DMS53 (cell line): ENCODE results near the gene CALM1.

Experiments used
- DNase-seq: peaks from one replicate; lab custom pipeline; 2025; lab: John Stamatoyannopoulos, UW

CALM1 gene

DNA sequence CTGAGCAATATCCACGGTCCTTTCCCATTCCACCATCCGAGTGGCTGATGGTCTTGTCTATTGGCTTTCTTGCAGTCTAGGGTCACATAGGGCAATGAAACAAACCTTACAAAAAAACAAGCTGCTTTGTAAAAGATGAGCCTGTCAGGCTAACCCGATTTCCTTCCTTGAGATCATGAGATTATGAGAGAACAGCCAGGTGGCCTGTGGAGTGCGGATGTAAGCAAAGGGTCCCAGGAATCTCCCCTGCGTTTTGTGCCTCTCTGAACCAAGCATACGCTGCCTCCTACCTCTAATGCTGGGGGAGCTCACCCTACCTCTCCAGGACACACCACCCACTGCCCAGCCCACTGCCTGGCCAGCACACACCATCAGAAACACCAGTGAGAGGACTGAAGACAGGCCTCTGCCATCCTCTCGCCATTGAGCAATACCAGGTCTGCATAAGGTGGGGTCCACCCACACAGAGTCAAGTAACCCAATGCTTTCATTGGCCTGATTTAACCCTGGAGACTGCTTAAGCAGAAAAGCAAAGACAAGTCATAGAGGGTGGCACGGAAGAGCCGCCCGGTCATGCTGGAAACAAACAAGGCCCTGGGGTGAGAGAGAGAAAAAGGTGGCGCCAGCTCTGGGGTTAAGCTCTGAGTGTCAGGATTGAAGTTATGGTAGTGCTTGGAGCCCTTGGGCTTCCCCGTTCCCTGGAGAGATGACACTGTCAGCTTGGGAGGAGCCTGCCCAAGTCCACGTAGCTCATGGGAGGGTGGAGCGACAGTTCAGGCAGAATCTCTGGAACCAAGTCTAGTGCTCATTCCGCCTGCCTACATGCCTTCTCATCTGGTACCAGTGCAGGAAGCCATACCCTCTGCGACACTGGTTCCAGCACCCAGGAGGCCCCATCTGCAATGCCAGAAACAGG is 46.6 kb downstream of the CALM1 start:
- DNase-seq: no peak

DNA sequence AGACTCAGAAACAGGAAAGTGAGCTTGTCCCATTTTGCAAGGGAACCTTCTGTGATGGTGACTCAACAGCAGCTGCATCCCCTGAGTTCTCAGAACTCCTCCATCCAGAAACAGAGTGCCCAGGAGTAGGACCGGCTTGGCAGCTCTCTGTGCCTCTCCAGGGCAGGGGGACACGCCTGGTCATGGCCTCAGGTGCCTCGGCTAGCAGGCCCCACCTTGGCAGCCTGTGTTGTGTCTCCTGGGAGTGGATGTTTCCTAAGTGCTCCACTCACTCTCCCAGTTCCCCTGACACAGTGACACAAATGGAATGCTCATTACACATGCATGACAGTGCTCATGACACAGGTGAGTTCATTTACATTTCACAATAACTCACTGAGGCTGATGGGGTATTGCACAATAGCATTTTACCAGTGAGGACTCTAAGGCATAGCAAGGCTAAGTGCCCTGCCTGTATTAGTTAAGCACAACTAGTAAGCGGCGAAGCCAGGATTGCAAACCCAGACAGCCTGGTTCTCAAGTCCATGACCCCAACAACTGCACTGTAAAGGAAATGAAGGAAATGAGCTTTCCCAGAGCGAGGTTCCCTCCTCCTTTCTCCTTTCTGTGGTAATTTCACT is 47.4 kb downstream of the CALM1 start:
- DNase-seq: peak; percentile 32

DNA sequence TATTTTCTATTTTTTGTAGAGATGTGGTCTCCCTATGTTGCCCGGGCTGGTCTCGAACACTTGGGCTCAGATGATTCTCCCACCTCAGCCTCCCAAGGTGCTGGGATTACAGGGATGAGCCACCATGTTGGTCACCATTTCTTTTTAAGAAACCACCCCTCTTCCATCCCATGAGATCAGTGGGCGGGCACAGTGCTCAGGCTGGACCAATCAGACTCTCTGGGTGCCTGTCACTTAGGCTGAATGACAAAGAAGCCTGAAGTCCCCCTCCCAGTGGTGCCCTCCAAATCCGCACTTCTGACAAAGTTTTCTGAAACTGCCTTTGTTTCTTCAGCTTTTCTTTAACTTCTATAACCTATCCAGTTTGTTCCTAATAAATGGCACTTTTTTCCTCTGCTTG is 48.2 kb downstream of the CALM1 start:
- no peak for DNase-seq

DNA sequence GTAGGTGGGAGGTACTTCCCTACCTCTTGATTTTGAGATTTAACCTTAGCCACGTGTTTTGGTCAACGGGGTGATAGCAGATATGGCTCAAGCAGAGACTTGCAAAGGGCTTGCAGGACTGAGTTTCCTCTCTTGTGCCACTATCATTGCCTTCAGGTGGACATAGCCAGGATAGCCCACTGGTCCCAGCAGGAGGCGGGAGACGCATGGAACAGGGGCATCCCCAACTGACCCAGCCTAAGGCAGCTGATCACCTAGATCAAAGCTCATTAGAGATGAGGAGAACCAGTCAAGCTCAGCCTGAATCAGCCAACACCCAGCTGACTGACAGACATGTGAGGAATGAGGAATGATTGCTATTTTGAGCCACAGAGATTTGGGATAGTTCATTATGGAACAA is 49.6 kb downstream of the CALM1 start:
- no peak for DNase-seq

DNA sequence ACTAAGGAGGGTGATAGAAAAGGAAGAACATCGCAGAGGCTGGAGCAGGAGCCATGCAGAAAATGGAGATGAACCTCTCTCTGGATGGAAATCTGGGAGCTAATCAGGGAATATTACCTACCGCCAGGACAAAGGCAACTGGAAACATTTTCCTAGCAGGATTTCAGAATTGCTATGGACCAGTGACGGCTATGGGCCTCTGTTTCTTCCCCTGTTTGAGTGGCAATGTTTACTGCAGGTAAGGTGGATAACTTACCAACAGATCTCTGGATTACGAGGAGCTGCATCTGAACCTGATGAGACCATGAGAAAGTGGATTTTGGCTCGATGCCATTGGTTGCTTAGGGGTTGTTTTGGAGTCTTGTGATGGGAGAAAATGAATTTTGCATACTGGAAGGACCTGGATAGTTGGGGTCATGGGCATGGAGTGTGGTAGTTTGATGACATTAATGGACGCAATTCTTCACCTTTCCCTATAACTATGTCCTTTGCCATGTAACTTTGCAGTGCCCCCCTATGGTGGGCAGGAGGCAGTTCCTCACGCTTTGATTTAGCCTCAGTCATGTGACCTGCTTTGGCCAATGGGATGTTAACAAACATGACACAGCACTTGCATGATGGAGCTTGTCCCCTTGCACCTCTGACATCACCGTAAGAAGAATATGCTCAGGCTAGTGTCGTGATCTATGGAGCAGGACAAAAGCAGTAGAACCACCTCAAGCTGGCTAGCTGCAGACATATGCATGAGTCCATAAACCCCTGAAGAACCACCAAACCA is 51.1 kb downstream of the CALM1 start:
- peak; percentile 13 for DNase-seq

DNA sequence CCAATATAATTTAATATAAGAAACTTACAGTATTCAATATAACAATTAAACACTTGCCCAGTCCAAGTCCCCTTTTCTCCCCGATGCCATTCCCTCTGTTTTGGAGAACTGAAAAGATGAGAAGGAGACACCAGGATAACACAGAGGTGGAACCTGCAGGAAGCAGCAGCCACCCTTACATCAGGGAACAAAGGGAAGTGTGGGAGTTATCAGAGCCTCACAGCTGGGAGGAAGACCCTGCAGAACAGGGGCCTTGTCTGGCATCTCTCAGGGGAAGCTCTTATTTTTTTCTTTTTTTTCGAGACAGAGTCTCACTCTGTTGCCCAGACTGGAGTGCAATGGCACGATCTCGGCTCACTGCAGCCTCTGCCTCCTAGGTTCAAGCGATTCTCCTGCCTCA is 52.6 kb downstream of the CALM1 start:
- DNase-seq: no peak

DNA sequence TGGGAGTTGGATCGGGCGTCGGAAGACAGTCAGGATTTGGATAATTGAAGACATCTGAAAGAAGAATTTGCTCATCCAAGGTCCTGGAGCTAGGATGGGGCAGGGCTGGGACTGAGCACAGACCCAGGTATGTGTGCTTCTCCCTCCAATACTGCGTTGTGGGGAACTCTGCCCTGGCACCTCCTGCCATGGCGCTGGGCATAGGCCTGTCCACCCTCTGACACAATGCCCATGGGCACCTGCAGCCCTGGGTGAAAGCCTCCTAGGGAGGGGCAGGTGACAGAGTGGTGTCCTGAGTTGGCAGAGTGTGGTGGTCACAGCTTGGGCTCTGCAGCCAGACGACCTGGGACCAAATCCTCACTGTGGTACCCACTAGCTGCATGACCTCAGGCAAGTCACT is 53.3 kb downstream of the CALM1 start:
- no peak for DNase-seq

DNA sequence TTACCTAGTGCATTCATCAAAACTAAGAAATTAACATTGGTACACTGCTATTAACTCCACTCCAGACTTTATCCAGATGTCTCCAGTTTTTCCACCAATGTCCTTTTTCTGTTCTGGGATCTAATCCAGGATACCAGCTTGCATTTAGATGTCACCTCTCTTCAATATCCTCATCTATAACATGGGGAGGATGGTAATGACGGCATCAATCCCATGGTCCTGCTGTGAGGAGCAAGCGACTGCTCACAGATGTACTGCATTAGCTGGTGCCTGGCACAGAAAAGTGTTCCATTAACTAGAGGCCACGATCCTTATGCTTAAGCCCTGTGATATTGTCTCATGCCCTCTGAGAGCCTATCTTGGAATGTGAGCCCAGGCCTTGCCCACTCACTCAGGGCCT is 53.8 kb downstream of the CALM1 start:
- DNase-seq: no peak

DNA sequence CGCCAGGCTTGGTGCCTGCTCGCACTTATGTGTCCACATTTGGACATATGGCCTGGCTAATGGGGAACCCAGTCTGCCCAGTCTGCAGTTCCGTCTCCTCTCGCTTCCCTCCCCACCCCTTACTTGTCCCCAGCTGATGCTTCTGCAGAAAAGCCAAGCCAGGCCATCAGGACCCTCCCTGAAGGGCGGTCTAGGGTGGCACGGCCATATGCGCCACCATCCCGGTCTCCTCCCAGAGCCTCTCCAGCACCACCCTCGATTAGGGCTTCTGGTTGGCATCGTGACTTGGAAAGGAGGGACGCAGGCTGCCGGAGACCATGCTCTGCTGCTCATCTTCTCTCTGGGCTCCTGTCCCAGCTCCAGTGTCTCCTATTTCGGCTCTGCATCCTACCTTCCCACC is 54.6 kb downstream of the CALM1 start:
- no peak for DNase-seq

DNA sequence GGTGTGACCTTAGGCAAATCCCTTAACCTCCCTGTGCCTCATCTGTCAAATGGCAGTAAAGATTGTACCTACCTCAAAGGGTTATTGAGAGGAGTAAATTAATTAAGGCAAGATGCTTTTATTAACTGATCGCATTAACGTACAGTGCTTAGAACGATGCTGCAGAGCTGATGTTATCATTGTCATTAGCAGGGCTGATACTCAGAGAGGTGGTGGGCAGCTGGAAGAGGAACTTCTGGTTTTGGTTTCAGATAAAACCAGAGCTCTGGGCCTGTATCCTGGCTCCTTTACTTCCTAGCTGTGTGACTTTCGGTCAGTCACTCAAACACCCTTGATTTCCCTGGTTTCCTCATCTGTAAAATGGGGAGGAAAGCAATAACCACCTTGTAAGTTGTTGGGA is 55.1 kb downstream of the CALM1 start:
- DNase-seq: no peak

DNA sequence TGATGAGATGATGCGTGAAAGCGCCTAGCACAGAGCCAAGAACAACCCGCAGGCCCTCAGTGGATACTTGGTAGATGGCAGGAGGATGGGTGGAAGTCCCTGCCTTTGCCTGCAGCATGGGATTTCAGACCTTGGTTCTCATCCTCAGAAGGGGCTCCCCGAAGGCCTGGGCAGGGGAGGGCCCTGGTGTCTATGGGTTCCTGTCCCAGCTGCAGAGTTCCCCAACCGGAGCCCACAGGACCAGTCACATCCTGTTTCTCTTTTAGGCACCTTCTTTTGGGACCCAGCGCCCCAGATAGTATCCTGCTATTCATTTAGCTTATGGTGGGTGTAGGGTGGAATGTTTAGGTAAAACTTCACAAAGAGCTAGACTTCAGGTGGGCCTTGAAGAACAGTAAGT is 55.5 kb downstream of the CALM1 start:
- no peak for DNase-seq

DNA sequence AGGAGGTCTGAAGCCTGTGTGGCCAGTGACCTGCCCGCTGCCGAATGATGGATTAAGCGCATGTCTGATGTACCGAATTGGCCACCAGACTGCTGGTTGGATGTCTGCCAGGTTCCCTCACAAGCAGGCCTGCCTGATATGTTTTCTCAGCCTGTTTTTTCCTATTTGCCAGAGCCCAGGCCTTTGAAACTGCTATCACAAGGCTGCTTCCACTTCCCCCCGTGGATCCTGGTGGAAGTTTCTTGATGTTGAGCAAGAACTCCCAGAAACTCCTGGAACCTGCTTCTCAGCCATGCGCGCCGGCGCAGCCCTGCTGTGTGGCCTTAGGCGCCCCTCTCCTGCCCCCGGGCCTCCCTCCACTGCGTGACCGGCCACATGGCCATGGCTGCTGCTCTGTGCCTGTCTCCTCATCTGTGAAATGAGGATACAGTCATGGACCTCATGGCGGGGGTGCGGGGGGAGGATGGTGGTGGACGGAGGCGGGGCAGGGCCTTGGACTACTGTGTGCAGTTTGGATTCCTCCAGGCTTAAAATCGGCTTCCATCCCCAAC is 56.6 kb downstream of the CALM1 start:
- peak; percentile 18 for DNase-seq

DNA sequence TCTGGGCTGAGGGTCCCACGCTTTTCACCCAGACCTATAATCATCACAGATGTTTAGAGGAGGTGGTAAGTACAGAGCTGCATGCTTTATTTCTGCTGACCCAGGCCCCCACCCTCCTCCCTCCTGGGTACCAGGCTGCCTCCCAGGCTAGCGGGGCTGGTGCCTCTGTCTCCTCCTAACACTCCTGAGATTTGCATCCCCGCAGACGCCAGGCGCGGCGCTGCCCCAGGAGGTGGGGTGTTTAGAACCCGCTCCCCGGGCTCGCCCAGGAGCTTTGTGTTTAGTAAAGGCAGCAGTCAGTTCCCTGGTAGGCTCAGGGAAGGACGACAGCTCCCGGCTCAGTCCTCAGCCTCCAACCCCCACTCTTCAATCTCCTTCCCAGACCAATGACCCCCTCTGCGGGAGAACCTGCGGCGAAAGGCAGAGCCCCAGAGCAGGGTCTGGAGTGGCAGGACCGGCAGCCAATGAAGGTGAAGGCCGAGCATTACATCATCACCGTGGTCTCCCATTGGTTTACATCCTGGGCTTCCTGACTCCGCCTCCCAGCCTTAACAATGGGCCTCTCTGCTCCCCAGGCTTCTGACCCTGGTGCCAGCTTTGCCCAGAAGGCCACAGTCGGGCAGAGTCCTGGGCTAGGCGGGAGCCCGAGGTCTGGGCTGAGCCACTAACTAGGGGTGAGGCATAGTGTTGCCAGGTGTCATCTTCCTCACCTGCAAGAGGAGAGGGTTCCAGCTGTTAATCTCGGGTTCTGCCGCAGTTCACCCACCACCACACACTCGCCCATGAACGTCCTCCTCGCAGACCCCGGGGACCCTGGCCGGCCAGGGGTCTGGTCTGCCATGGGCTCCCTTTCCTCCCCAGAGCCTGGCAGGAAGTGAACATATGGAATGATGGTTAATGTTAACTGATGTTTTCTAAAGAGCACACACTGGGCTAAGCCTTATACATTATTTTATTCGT is 57.5 kb downstream of the CALM1 start:
- DNase-seq: peak; percentile 92

DNA sequence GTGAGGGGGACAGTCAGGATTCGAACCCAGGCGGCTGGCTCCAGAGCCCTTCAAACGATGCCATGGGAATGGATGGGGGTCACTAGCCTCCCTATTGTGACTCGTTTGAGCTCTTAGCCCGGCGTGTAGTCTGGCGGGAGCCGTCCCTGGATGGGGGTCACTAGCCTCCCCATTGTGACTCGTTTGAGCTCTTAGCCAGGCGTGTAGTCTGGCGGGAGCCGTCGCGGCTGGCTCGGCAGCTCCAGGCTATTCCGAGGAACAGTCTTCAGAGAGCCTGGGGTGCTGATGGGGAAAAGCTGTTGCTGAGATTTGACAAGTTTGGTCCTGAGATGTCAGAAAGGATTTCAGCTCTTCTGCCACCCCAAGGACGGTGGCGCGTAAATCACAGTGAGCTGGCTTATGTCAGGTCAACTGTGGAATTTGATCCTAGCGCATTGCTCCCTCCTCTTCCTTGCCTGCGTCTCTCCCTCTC is 58.3 kb downstream of the CALM1 start:
- DNase-seq: no peak

DNA sequence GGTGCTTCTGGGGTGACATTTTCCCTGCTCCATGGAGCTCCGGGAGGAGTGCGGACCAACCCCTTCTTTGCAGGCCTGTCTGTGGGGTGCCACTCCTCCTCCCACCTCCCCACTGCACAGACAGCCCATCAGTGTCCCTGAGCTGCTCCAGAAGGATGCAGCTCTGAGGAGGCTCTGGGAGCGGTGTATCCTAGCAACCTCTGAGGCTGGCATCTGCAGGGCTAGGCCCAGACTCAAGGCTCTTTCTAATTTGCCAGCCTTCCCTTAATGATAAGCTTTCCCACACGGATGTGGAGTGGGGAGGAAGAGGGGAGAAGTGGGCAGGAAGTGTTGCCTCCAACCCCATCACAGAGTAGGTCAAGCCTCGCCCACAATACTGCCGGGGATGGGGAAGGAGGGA is 59.7 kb downstream of the CALM1 start:
- no peak for DNase-seq

DNA sequence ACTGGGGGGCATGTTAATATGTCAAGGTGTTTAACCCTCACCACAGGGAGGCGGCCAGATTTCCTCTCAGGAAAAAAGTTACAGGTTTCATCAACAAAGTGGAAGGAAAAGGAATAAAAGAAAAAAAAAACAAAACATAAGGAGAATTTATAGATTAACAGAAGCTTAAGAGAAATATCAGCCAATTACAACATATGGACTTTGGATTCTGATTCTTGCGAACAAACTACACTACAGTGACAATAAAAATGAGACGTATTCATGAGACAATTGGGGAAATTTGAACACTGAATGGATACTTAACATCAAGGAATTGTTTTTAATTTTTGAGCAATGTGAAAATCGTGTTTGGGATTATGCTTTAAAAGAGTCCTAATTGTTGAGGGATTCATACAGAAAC is 60.4 kb downstream of the CALM1 start:
- no peak for DNase-seq
